GM21619 (cell line): ENCODE measurements around the gene FTCD.
"Not testable (repeated sequence)": the region's sequence is repeated elsewhere in the genome, so short reads cannot be mapped to it uniquely, and the experiment has no call there.

Experiments
- ATAC-seq: cut with Tn5 transposase; IDR thresholded peaks from one replicate; pipeline ENCODE4 v1.9.1; 2021; ENCODE audit not compliant: unreplicated experiment

Gene FTCD

GRCh38 chr21:46155514-46156377 lies at the start of gene FTCD:
TSS of gene FTCD (minus strand) at chr21:46155579. CDS start at chr21:46155523, 56 bp downstream.
- no peak for ATAC-seq

- no peak for ATAC-seq
Measured at GRCh38 chr21:46205166-46205565, 49.8 kb upstream of the FTCD start.

GRCh38 chr21:46203203-46203600 lies 47.8 kb upstream of the FTCD start:
- ATAC-seq, result no peak

GRCh38 chr21:46202592-46203202 lies 47.3 kb upstream of the FTCD start:
- no peak for ATAC-seq

GRCh38 chr21:46200877-46201803 lies 45.8 kb upstream of the FTCD start:
- ATAC-seq, result not testable (repeated sequence)

GRCh38 chr21:46199436-46200373 lies 44.3 kb upstream of the FTCD start:
- ATAC-seq, result no peak

- no peak for ATAC-seq
Measured at GRCh38 chr21:46196733-46197132, 41.4 kb upstream of the FTCD start.

- no peak for ATAC-seq
Measured at GRCh38 chr21:46195595-46196195, 40.3 kb upstream of the FTCD start.

GRCh38 chr21:46194374-46195334 lies 39.3 kb upstream of the FTCD start:
- no peak for ATAC-seq

- no peak for ATAC-seq
Measured at GRCh38 chr21:46193829-46194373, 38.5 kb upstream of the FTCD start.

- ATAC-seq, result no peak
Measured at GRCh38 chr21:46191686-46192575, 36.6 kb upstream of the FTCD start.

- ATAC-seq, result no peak
Measured at GRCh38 chr21:46191257-46191685, 35.9 kb upstream of the FTCD start.

- no peak for ATAC-seq
Measured at GRCh38 chr21:46190491-46191131, 35.2 kb upstream of the FTCD start.

- no peak for ATAC-seq
Measured at GRCh38 chr21:46189959-46190490, 34.6 kb upstream of the FTCD start.

GRCh38 chr21:46189213-46189958 lies 34.0 kb upstream of the FTCD start:
- ATAC-seq, result no peak
